B cell (primary cell): Measurements from ENCODE around the gene DOCK4. TPM values are rescaled to one million over a fixed set of nuclear protein-coding genes. Genes with fewer than 3 reads are reported as not detected.

Experiments used
- ATAC-seq: fragments of 200-7000 bp; cut with Tn5 transposase; one replicate; pipeline ENCODE4 v1.10.0; 2021; ENCODE audit warnings: low read depth, mild to moderate bottlenecking, moderate number of reproducible peaks, moderate library complexity
- CTCF ChIA-PET: fragments of 350-600 bp; sonication (Branson Sonifier 250); formaldehyde crosslinking; loops from one replicate; lab custom pipeline; 2021; ENCODE audit warnings: antibody characterized with exemption, inconsistent platforms; lab: Charles Lee
- POLR2A ChIA-PET: fragments of 350-600 bp; sonication (Branson Sonifier 250); formaldehyde crosslinking; loops from one replicate; lab custom pipeline; 2021; ENCODE audit warnings: antibody characterized with exemption; lab: Charles Lee
- DNase-seq: peaks from one replicate; pipeline ENCODE4 v3.0.0; 2013
- H2AFZ ChIP-seq: 2 replicates; pipeline ENCODE4 v1.6.1; 2012; ENCODE audit warnings: mild to moderate bottlenecking, low read depth, low read length; ENCODE audit not compliant: insufficient read depth, poor library complexity, severe bottlenecking
- H3K27ac ChIP-seq, 2 donors: 1 replicate in 1 of 2; 2 replicates in 1 of 2; pipeline ENCODE4 v1.5.1; 2012 to 2013; ENCODE audit warnings: low read length in 2 of 2, mild to moderate bottlenecking in 2 of 2, moderate library complexity in 1 of 2
- H3K27me3 ChIP-seq, 4 experiments: fragments of 200-600 bp in 1 of 4; sonication (generic) in 1 of 4; replicated peaks in 1 of 4; 1 replicate in 2 of 4; 2 replicates in 2 of 4; pipeline versions ENCODE4 v1.6.1 to v1.7.0; 2013 to 2016; ENCODE audit warnings: low read length in 3 of 4, mild to moderate bottlenecking in 2 of 4, mixed read lengths in 1 of 4, moderate library complexity in 1 of 4; ENCODE audit not compliant: insufficient read depth in 4 of 4, control insufficient read depth in 3 of 4; ENCODE audit errors: control extremely low read depth in 1 of 4
- H3K36me3 ChIP-seq, 2 experiments: replicated peaks in 1 of 2; 1 replicate in 1 of 2; 2 replicates in 1 of 2; pipeline versions ENCODE4 v1.6.1 to v1.7.1; 2013; ENCODE audit warnings: low read length in 1 of 2; ENCODE audit not compliant: insufficient read depth in 2 of 2, control insufficient read depth in 1 of 2; ENCODE audit errors: control extremely low read depth in 1 of 2, extremely low read depth in 1 of 2
- H3K4me1 ChIP-seq, 2 donors: fragments of 200-600 bp in 1 of 2; sonication (generic) in 1 of 2; 1 replicate in 1 of 2; 2 replicates in 1 of 2; pipeline versions ENCODE4 v1.5.1 to v1.6.1; 2013 to 2017; ENCODE audit warnings: low read length in 2 of 2; ENCODE audit not compliant: control insufficient read depth in 2 of 2, insufficient read depth in 2 of 2
- H3K4me2 ChIP-seq: replicated peaks from 2 replicates; pipeline ENCODE3; 2012; ENCODE audit warnings: mild to moderate bottlenecking, low read depth, low read length; ENCODE audit not compliant: poor library complexity, severe bottlenecking
- H3K4me3 ChIP-seq, 5 experiments: fragments of 200-600 bp in 1 of 5; sonication (generic) in 1 of 5; 1 replicate in 3 of 5; 2 replicates in 2 of 5; pipeline versions ENCODE4 v1.5.1 to v1.7.0; 2011 to 2016; ENCODE audit warnings: low read length in 4 of 5, mild to moderate bottlenecking in 4 of 5, low read depth in 2 of 5, control low read depth in 1 of 5, moderate library complexity in 1 of 5; ENCODE audit not compliant: insufficient read depth in 1 of 5; ENCODE audit errors: control extremely low read depth in 1 of 5, extremely low read depth in 1 of 5
- H3K79me2 ChIP-seq: fragments of 200-600 bp; sonication (generic); one replicate; pipeline ENCODE4 v1.6.0; 2016; ENCODE audit warnings: low read length; ENCODE audit not compliant: control insufficient read depth, insufficient read depth
- H3K9ac ChIP-seq: fragments of 200-600 bp; sonication (generic); 2 replicates; pipeline ENCODE4 v1.6.1; 2017; ENCODE audit warnings: mild to moderate bottlenecking, low read length, moderate library complexity
- H3K9me3 ChIP-seq, 3 donors: one replicate each; pipeline versions ENCODE4 v1.6.1 to v1.7.1; 2013; ENCODE audit warnings: low read length in 2 of 3; ENCODE audit not compliant: control insufficient read depth in 2 of 3, insufficient read depth in 1 of 3; ENCODE audit errors: control extremely low read depth in 1 of 3
- H4K20me1 ChIP-seq: 2 replicates; pipeline ENCODE4 v1.6.0; 2012; ENCODE audit warnings: mild to moderate bottlenecking, low read length; ENCODE audit not compliant: insufficient read depth, control insufficient read depth, poor library complexity, severe bottlenecking
- H3K27ac Mint-ChIP-seq: one replicate; pipeline ENCODE4 v1.8.0; 2021; ENCODE audit warnings: mixed read lengths
- H3K27me3 Mint-ChIP-seq: one replicate; pipeline ENCODE4 v1.8.0; 2021; ENCODE audit warnings: mixed read lengths
- H3K4me1 Mint-ChIP-seq: one replicate; pipeline ENCODE4 v1.8.0; 2021; ENCODE audit warnings: mixed read lengths
- H3K4me3 Mint-ChIP-seq: one replicate; pipeline ENCODE4 v1.8.0; 2021; ENCODE audit warnings: mixed read lengths
- H3K9me3 Mint-ChIP-seq: one replicate; pipeline ENCODE4 v1.8.0; 2022; ENCODE audit warnings: mixed read lengths; ENCODE audit not compliant: insufficient read depth
- EZH2 ChIP-seq: IDR thresholded peaks from 2 replicates; pipeline ENCODE4 v1.6.1; 2012; ENCODE audit warnings: borderline replicate concordance, low read depth, mild to moderate bottlenecking, moderate library complexity, low read length; ENCODE audit not compliant: insufficient read depth, poor library complexity, severe bottlenecking
- WGBS: methylation state at CpG from one replicate; pipeline ENCODE4 v1.1.5; 2013; ENCODE audit warnings: missing lambda C conversion rate; ENCODE audit not compliant: insufficient coverage; 5-methylcytosine and 5-hydroxymethylcytosine counted together
- intact Hi-C: fragments of 100-400 bp; cut with micrococcal nuclease; formaldehyde crosslinking; loops from one replicate; pipeline ENCODE4 v1.10.0; 2022
- polyA plus RNA-seq: library from polyadenylated mRNA; depleted of rRNA; stranded (reverse); fragments of >200 nt; gene quantifications from 2 replicates; pipeline ENCODE4 v1.2.3, GENCODE V29; 2012
- total RNA-seq, 2 donors: library from RNA; stranded (reverse); fragments of 120-200 nt in 1 of 2; gene quantifications; 1 replicate in 1 of 2; 2 replicates in 1 of 2; pipeline versions ENCODE4 v1.2.3 to v1.2.4, GENCODE V29; 2013 to 2022
- TF ChIP-seq, protein P1 (sequence below): fragments of 200-600 bp; IDR thresholded peaks from one replicate; pipeline ENCODE4 v1.8.0; 2022; ENCODE audit warnings: antibody characterized with exemption, mild to moderate bottlenecking

The DOCK4 gene
- total and polyA plus RNA-seq, 2 donors (not counting 1 experiment from before 2014, with no cell fraction given) = 0.03 to 4.1 TPM

GRCh38 chr7:111771638-111772037 is 434.6 kb downstream of the DOCK4 start:
- Histone ChIP-seq H3K9me3 (peaks cover 0 to 9% (median 0%) of the 10 kb centered on the region in 3 donors), H3K4me1 (no peaks in the 10 kb centered on the region), H3K36me3 (no peaks in the 10 kb centered on the region), H3K27me3 (no peaks in the 10 kb centered on the region), H3K27ac (no peak overlapping the region), H3K9ac (no peak overlapping the region), H3K4me2 (no peak overlapping the region), H2AFZ (no peak overlapping the region), H3K79me2 (no peaks in the 10 kb centered on the region), H4K20me1 (no peaks in the 10 kb centered on the region), H3K4me3 (no peak overlapping the region)
- Mint-ChIP-seq H3K27me3 (peaks cover 8% of the 10 kb centered on the region), H3K4me3 (no peak overlapping the region), H3K9me3 (peaks cover 4% of the 10 kb centered on the region), H3K4me1 (no peaks in the 10 kb centered on the region), H3K27ac (no peak overlapping the region)
- ChIA-PET CTCF (no interaction called here), POLR2A (no interaction called here)
- no peak for TF ChIP-seq EZH2
- TF ChIP-seq, protein P1, sequence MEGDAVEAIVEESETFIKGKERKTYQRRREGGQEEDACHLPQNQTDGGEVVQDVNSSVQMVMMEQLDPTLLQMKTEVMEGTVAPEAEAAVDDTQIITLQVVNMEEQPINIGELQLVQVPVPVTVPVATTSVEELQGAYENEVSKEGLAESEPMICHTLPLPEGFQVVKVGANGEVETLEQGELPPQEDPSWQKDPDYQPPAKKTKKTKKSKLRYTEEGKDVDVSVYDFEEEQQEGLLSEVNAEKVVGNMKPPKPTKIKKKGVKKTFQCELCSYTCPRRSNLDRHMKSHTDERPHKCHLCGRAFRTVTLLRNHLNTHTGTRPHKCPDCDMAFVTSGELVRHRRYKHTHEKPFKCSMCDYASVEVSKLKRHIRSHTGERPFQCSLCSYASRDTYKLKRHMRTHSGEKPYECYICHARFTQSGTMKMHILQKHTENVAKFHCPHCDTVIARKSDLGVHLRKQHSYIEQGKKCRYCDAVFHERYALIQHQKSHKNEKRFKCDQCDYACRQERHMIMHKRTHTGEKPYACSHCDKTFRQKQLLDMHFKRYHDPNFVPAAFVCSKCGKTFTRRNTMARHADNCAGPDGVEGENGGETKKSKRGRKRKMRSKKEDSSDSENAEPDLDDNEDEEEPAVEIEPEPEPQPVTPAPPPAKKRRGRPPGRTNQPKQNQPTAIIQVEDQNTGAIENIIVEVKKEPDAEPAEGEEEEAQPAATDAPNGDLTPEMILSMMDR = no peak
- intact Hi-C loops = no loop called here
- ATAC-seq (no peak), DNase-seq (no peak)
- WGBS = 85% methylated on average over 4 of the region's 5 CpGs

GRCh38 chr7:111770116-111770515 is 436.1 kb downstream of the DOCK4 start:
- no peaks in the 10 kb centered on the region for H3K4me1 Mint-ChIP-seq
- H3K27me3 Mint-ChIP-seq = peaks cover 8% of the 10 kb centered on the region
- CTCF ChIA-PET = no interaction called here

More at GRCh38 chr7:111770116-111770515, 436.1 kb downstream of the DOCK4 start:
- no peak for ATAC-seq
- DNase-seq = no peak
- no peaks in the 10 kb centered on the region for H4K20me1 ChIP-seq
- H3K36me3 ChIP-seq = no peaks in the 10 kb centered on the region
- no peak overlapping the region for H3K27ac ChIP-seq
- Mint-ChIP-seq H3K27ac (no peak overlapping the region), H3K9me3 (no peaks in the 10 kb centered on the region), H3K4me3 (no peak overlapping the region)
- no peak overlapping the region for H2AFZ ChIP-seq
- POLR2A ChIA-PET = no interaction called here
- intact Hi-C loops = no loop called here
- no peak overlapping the region for H3K9ac ChIP-seq
- TF ChIP-seq EZH2 = no peak
- TF ChIP-seq, protein P1 = no peak
- peaks cover 0 to 5% (median 0%) of the 10 kb centered on the region in 3 donors for H3K9me3 ChIP-seq
- no peak overlapping the region for H3K4me2 ChIP-seq
- 70% methylated on average over 2 of the region's 2 CpGs for WGBS
- H3K4me3 ChIP-seq = no peak overlapping the region
- H3K27me3 ChIP-seq = no peaks in the 10 kb centered on the region
- H3K4me1 ChIP-seq = no peaks in the 10 kb centered on the region
- no peaks in the 10 kb centered on the region for H3K79me2 ChIP-seq
